ENCODE measurements around the gene NUTM1. TPM values are rescaled to one million over a fixed set of nuclear protein-coding genes. Genes with fewer than 3 reads are reported as not detected.
"Not testable (repeated sequence)": the region's sequence is repeated elsewhere in the genome, so short reads cannot be mapped to it uniquely, and the experiment has no call there.

Gene NUTM1
- total RNA-seq, 1 experiment from 2014 or later = 0.07 TPM

- H2AFZ ChIP-seq (ENCODE audit: low read depth, low read length, poor library complexity, severe bottlenecking); RAD21 ChIA-PET (ENCODE audit: low non-redundant PET in 1 of 2, low total read pairs in 2 of 2, uncharacterized antibody in 2 of 2, unreplicated experiment in 2 of 2); H3K36me3 ChIP-seq (ENCODE audit: control insufficient read depth in 1 of 2, insufficient read depth in 2 of 2, low read length in 2 of 2); H3K4me3 ChIP-seq (replicated peaks in 1 of 2; ENCODE audit: low read depth in 1 of 2, low read length in 2 of 2); POLR2A ChIA-PET; H4K20me1 ChIP-seq (ENCODE audit: insufficient read depth); intact Hi-C loops (cut with micrococcal nuclease); H3K4me1 ChIP-seq (ENCODE audit: control insufficient read depth in 1 of 2, insufficient read depth in 2 of 2, low read length in 2 of 2); ATAC-seq; H3K27ac ChIP-seq (ENCODE audit: low read depth, low read length); CTCF ChIA-PET; H3K27me3 ChIP-seq (ENCODE audit: insufficient read depth, low read length); H3K9me3 ChIP-seq (ENCODE audit: control insufficient read depth in 1 of 2, insufficient read depth in 1 of 2, low read depth in 1 of 2, low read length in 2 of 2); DNase-seq (ENCODE audit: low read depth, low spot score); H3K4me2 ChIP-seq (ENCODE audit: low read length); H3K9ac ChIP-seq (ENCODE audit: low read length); H3K9me2 ChIP-seq (ENCODE audit: insufficient read depth); H3K79me2 ChIP-seq (ENCODE audit: insufficient read depth, low read length); BruUV-seq (replicated peaks): not testable (repeated sequence)
These were observed 38.9 kb downstream of the NUTM1 start for GRCh38 chr15:34381829-34382521.

- RAD21 ChIA-PET (ENCODE audit: low non-redundant PET in 1 of 2, low total read pairs in 2 of 2, uncharacterized antibody in 2 of 2, unreplicated experiment in 2 of 2); H3K79me2 ChIP-seq (ENCODE audit: insufficient read depth, low read length); CTCF ChIA-PET; H4K20me1 ChIP-seq (ENCODE audit: insufficient read depth); intact Hi-C loops (cut with micrococcal nuclease); DNase-seq (ENCODE audit: low read depth, low spot score); H3K4me2 ChIP-seq (ENCODE audit: low read length); H3K9me2 ChIP-seq (ENCODE audit: insufficient read depth); H3K4me3 ChIP-seq (replicated peaks in 1 of 2; ENCODE audit: low read depth in 1 of 2, low read length in 2 of 2); H3K4me1 ChIP-seq (ENCODE audit: control insufficient read depth in 1 of 2, insufficient read depth in 2 of 2, low read length in 2 of 2); H3K27me3 ChIP-seq (ENCODE audit: insufficient read depth, low read length); H3K27ac ChIP-seq (ENCODE audit: low read depth, low read length); BruUV-seq (replicated peaks); H3K36me3 ChIP-seq (ENCODE audit: control insufficient read depth in 1 of 2, insufficient read depth in 2 of 2, low read length in 2 of 2); H3K9me3 ChIP-seq (ENCODE audit: control insufficient read depth in 1 of 2, insufficient read depth in 1 of 2, low read depth in 1 of 2, low read length in 2 of 2); POLR2A ChIA-PET; H2AFZ ChIP-seq (ENCODE audit: low read depth, low read length, poor library complexity, severe bottlenecking); H3K9ac ChIP-seq (ENCODE audit: low read length): not testable (repeated sequence)
- peak; percentile 76 for ATAC-seq
These were observed 46.5 kb downstream of the NUTM1 start for GRCh38 chr15:34389594-34390086.

GRCh38 chr15:34392981-34393380, 49.9 kb downstream of the NUTM1 start:
- H3K4me1 ChIP-seq (ENCODE audit: control insufficient read depth in 1 of 2, insufficient read depth in 2 of 2, low read length in 2 of 2); BruUV-seq (replicated peaks); ATAC-seq; H4K20me1 ChIP-seq (ENCODE audit: insufficient read depth); H3K9me2 ChIP-seq (ENCODE audit: insufficient read depth); DNase-seq (ENCODE audit: low read depth, low spot score); H3K27me3 ChIP-seq (ENCODE audit: insufficient read depth, low read length); H3K27ac ChIP-seq (ENCODE audit: low read depth, low read length); H2AFZ ChIP-seq (ENCODE audit: low read depth, low read length, poor library complexity, severe bottlenecking); H3K79me2 ChIP-seq (ENCODE audit: insufficient read depth, low read length); RAD21 ChIA-PET (ENCODE audit: low non-redundant PET in 1 of 2, low total read pairs in 2 of 2, uncharacterized antibody in 2 of 2, unreplicated experiment in 2 of 2); H3K36me3 ChIP-seq (ENCODE audit: control insufficient read depth in 1 of 2, insufficient read depth in 2 of 2, low read length in 2 of 2); H3K4me2 ChIP-seq (ENCODE audit: low read length); H3K4me3 ChIP-seq (replicated peaks in 1 of 2; ENCODE audit: low read depth in 1 of 2, low read length in 2 of 2); POLR2A ChIA-PET; CTCF ChIA-PET; H3K9me3 ChIP-seq (ENCODE audit: control insufficient read depth in 1 of 2, insufficient read depth in 1 of 2, low read depth in 1 of 2, low read length in 2 of 2); intact Hi-C loops (cut with micrococcal nuclease); H3K9ac ChIP-seq (ENCODE audit: low read length): not testable (repeated sequence)

- intact Hi-C loops (cut with micrococcal nuclease); H3K9ac ChIP-seq (ENCODE audit: low read length); H3K4me3 ChIP-seq (replicated peaks in 1 of 2; ENCODE audit: low read depth in 1 of 2, low read length in 2 of 2); H3K27me3 ChIP-seq (ENCODE audit: insufficient read depth, low read length); H2AFZ ChIP-seq (ENCODE audit: low read depth, low read length, poor library complexity, severe bottlenecking); H3K9me2 ChIP-seq (ENCODE audit: insufficient read depth); RAD21 ChIA-PET (ENCODE audit: low non-redundant PET in 1 of 2, low total read pairs in 2 of 2, uncharacterized antibody in 2 of 2, unreplicated experiment in 2 of 2); H3K27ac ChIP-seq (ENCODE audit: low read depth, low read length); CTCF ChIA-PET; H3K4me2 ChIP-seq (ENCODE audit: low read length); H3K79me2 ChIP-seq (ENCODE audit: insufficient read depth, low read length); H3K9me3 ChIP-seq (ENCODE audit: control insufficient read depth in 1 of 2, insufficient read depth in 1 of 2, low read depth in 1 of 2, low read length in 2 of 2); H3K36me3 ChIP-seq (ENCODE audit: control insufficient read depth in 1 of 2, insufficient read depth in 2 of 2, low read length in 2 of 2); BruUV-seq (replicated peaks); DNase-seq (ENCODE audit: low read depth, low spot score); H4K20me1 ChIP-seq (ENCODE audit: insufficient read depth); H3K4me1 ChIP-seq (ENCODE audit: control insufficient read depth in 1 of 2, insufficient read depth in 2 of 2, low read length in 2 of 2); POLR2A ChIA-PET; ATAC-seq: not testable (repeated sequence)
These were observed 54.6 kb downstream of the NUTM1 start for GRCh38 chr15:34397637-34398259.

Measured in HCT116 (cell line).